Liver (tissue), 9 donors: ENCODE measurements around the gene PPP1R14C. TPM values are rescaled to one million over a fixed set of nuclear protein-coding genes. Genes with fewer than 3 reads are reported as not detected.
"Not testable (repeated sequence)": the region's sequence is repeated elsewhere in the genome, so short reads cannot be mapped to it uniquely, and the experiment has no call there.

Experiments used
- DNase-seq: peaks from one replicate; pipeline ENCODE4 v3.0.0-alpha.2; 2017; ENCODE audit warnings: low spot score
- H3K27ac ChIP-seq, 2 donors: one replicate each; pipeline ENCODE4 v1.7.0; 2013; ENCODE audit warnings: inconsistent platforms in 2 of 2, low read length in 2 of 2, control low read depth in 1 of 2, low read depth in 1 of 2, mild to moderate bottlenecking in 1 of 2
- H3K27me3 ChIP-seq, 4 donors: one replicate each; pipeline versions ENCODE4 v1.6.1 to v1.7.0; 2013; ENCODE audit warnings: low read length in 3 of 4, inconsistent platforms in 1 of 4, mild to moderate bottlenecking in 1 of 4, moderate library complexity in 1 of 4; ENCODE audit not compliant: control insufficient read depth in 4 of 4, insufficient read depth in 4 of 4
- H3K36me3 ChIP-seq, 4 donors: one replicate each; pipeline versions ENCODE4 v1.6.1 to v1.7.0; 2013; ENCODE audit warnings: low read length in 3 of 4, mild to moderate bottlenecking in 3 of 4, low read depth in 1 of 4, moderate library complexity in 1 of 4; ENCODE audit not compliant: control insufficient read depth in 4 of 4, insufficient read depth in 3 of 4
- H3K4me1 ChIP-seq, 4 donors: one replicate each; pipeline versions ENCODE4 v1.6.1 to v1.7.0; 2013; ENCODE audit warnings: low read length in 3 of 4, mild to moderate bottlenecking in 3 of 4, moderate library complexity in 1 of 4; ENCODE audit not compliant: control insufficient read depth in 4 of 4, insufficient read depth in 4 of 4
- H3K4me3 ChIP-seq, 3 donors: one replicate each; pipeline versions ENCODE4 v1.6.1 to v1.7.0; 2013; ENCODE audit warnings: low read length in 3 of 3, control low read depth in 1 of 3, low read depth in 1 of 3, mild to moderate bottlenecking in 1 of 3
- H3K9ac ChIP-seq, 2 donors: one replicate each; pipeline ENCODE4 v1.7.0; 2013; ENCODE audit warnings: low read length in 2 of 2, mild to moderate bottlenecking in 2 of 2, moderate library complexity in 2 of 2, control low read depth in 1 of 2, low read depth in 1 of 2
- H3K9me3 ChIP-seq, 4 donors: one replicate each; pipeline versions ENCODE4 v1.6.1 to v1.7.0; 2013; ENCODE audit warnings: low read length in 3 of 4; ENCODE audit not compliant: control insufficient read depth in 4 of 4
- EGR1 ChIP-seq, 2 donors: IDR thresholded peaks; 2 replicates each; pipeline ENCODE4 v1.6.1; 2016 to 2018; ENCODE audit warnings: antibody characterized with exemption in 2 of 2, low read depth in 2 of 2
- FOXA1 ChIP-seq: IDR thresholded peaks from 2 replicates; pipeline ENCODE4 v1.6.1; 2016; ENCODE audit warnings: antibody characterized with exemption
- FOXA2 ChIP-seq: IDR thresholded peaks from 2 replicates; pipeline ENCODE4 v1.6.1; 2016; ENCODE audit warnings: antibody characterized with exemption
- GABPA ChIP-seq, 2 donors: IDR thresholded peaks in 1 of 2; conservative IDR thresholded peaks in 1 of 2; 2 replicates each; pipeline ENCODE4 v1.6.1; 2016; ENCODE audit warnings: antibody characterized with exemption in 2 of 2, mild to moderate bottlenecking in 1 of 2, moderate library complexity in 1 of 2
- HNF4A ChIP-seq, 2 donors: conservative IDR thresholded peaks; 2 replicates each; pipeline ENCODE4 v1.6.1; 2016; ENCODE audit warnings: antibody characterized with exemption in 2 of 2, mild to moderate bottlenecking in 2 of 2
- HNF4G ChIP-seq: IDR thresholded peaks from 2 replicates; pipeline ENCODE4 v1.6.1; 2016; ENCODE audit warnings: antibody characterized with exemption
- JUND ChIP-seq, 2 donors: IDR thresholded peaks; 2 replicates each; pipeline ENCODE4 v1.6.1; 2016; ENCODE audit warnings: antibody characterized with exemption in 2 of 2
- NR2F2 ChIP-seq: IDR thresholded peaks from 2 replicates; pipeline ENCODE4 v1.6.1; 2016; ENCODE audit warnings: antibody characterized with exemption
- RAD21 ChIP-seq, 2 donors: IDR thresholded peaks; 2 replicates each; pipeline ENCODE4 v1.6.1; 2016; ENCODE audit warnings: antibody characterized with exemption in 2 of 2, mild to moderate bottlenecking in 2 of 2
- RXRA ChIP-seq, 2 donors: IDR thresholded peaks; 2 replicates each; pipeline ENCODE4 v1.6.1; 2017 to 2018; ENCODE audit warnings: antibody characterized with exemption in 2 of 2, mild to moderate bottlenecking in 1 of 2
- SP1 ChIP-seq: IDR thresholded peaks from 2 replicates; pipeline ENCODE4 v1.6.1; 2018; ENCODE audit warnings: antibody characterized with exemption, mild to moderate bottlenecking
- TAF1 ChIP-seq: conservative IDR thresholded peaks from 2 replicates; pipeline ENCODE4 v1.6.1; 2016; ENCODE audit warnings: antibody characterized with exemption, mild to moderate bottlenecking
- YY1 ChIP-seq: IDR thresholded peaks from 2 replicates; pipeline ENCODE4 v1.6.1; 2016; ENCODE audit warnings: antibody characterized with exemption, mild to moderate bottlenecking
- WGBS: extraction: QIAGEN DNeasy Blood & Tissue Kit; methylation state at CpG from one replicate; pipeline ENCODE4 v1.1.7; 2013; 5-methylcytosine and 5-hydroxymethylcytosine counted together
- polyA plus RNA-seq, 2 donors: library from polyadenylated mRNA; stranded (reverse) in 1 of 2; unstranded in 1 of 2; fragments of 200-250 nt in 1 of 2; fragments of >200 nt in 1 of 2; fragmentation: Nextera tagmentation in 1 of 2; extraction: Ambion mirVana in 1 of 2; gene quantifications; one replicate each; pipeline versions ENCODE4 v1.2.1 to v1.2.3, GENCODE V29; 2013 to 2015
- total RNA-seq, 2 donors: library from RNA; depleted of rRNA; stranded (reverse); fragments of >200 nt; gene quantifications; one replicate each; pipeline ENCODE4 v1.2.3, GENCODE V29; 2014
- TF ChIP-seq, protein P1 (sequence below): IDR thresholded peaks from 2 replicates; pipeline ENCODE4 v1.6.1; 2016; ENCODE audit warnings: antibody characterized with exemption
- TF ChIP-seq, protein P2 (sequence below): IDR thresholded peaks from 2 replicates; pipeline ENCODE4 v1.6.1; 2016; ENCODE audit warnings: antibody characterized with exemption
- TF ChIP-seq, protein P3 (sequence below): fragments of 150-350 bp; IDR thresholded peaks from 2 replicates; pipeline ENCODE4 v1.5.1; 2017; ENCODE audit warnings: improper control_type of control experiment, low read depth, low read length; ENCODE audit not compliant: missing input control
- TF ChIP-seq, protein P4 (sequence below): IDR thresholded peaks from 2 replicates; pipeline ENCODE4 v1.6.1; 2016; ENCODE audit warnings: antibody characterized with exemption, mild to moderate bottlenecking
- TF ChIP-seq, protein P5 (sequence below): IDR thresholded peaks from 2 replicates; pipeline ENCODE4 v1.6.1; 2016; ENCODE audit warnings: antibody characterized with exemption
- donor health status: healthy.
- donor health status: healthy.
- donor health status: healthy.
- donor health status: healthy.
- donor health status: healthy.

The PPP1R14C gene
- total and polyA plus RNA-seq, 4 donors: 0.05 TPM; not detected in 3

DNA sequence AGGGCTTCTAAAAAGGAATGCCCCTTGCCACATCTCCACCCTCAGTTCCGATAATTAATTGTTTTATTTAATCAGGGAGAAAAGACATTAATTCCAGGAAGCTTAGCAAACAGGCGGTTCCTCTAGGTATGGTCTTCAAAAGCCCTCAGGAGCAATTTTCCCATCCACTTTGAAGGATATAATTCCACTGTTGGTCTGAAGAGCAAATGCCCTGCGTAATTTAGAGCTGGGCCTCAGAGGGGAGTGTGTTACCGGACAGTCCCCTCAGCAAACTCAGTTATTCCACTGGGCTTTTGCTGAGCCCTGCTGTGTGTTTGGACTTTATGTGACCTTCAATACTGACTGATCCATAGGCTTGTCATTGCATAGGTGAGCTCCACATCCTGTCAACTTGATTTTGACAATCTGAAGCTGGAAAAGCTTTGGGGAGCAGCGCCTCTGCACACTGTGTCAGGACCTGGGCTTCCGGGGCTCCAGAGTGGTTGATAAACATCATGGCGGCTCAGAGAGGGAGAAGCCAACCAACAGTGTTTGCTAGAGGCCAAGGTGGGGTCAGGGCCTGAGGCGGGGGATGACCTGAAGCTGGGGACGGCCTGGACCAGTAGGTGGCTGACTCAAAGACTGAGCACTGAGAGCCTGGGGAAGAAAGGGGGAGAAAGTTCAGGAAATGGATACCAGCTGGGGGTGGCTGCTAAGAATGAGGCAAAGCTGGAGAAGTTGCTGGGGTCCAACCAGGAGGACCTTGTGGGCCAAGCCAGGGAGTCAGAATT is 43.5 kb downstream of the PPP1R14C start:
- H3K27ac ChIP-seq: no peak overlapping the region
- no peak overlapping the region for H3K9ac ChIP-seq
- H3K36me3 ChIP-seq: no peaks in the 10 kb centered on the region
- 91% methylated on average over 9 of the region's 9 CpGs for WGBS
- no peaks in the 10 kb centered on the region for H3K9me3 ChIP-seq
- H3K27me3 ChIP-seq: no peaks in the 10 kb centered on the region
- no peak overlapping the region for H3K4me3 ChIP-seq
- TF ChIP-seq FOXA1: no peak
- no peak for TF ChIP-seq HNF4A (conservative IDR thresholded peaks at IDR 0.05)
- TF ChIP-seq, protein P1, sequence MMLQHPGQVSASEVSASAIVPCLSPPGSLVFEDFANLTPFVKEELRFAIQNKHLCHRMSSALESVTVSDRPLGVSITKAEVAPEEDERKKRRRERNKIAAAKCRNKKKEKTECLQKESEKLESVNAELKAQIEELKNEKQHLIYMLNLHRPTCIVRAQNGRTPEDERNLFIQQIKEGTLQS: no peak
- no peak for TF ChIP-seq GABPA (IDR thresholded peaks at IDR 0.05 in 1 of 2, conservative IDR thresholded peaks at IDR 0.05 in 1 of 2)
- no peaks in the 10 kb centered on the region for H3K4me1 ChIP-seq
- DNase-seq: no peak

DNA sequence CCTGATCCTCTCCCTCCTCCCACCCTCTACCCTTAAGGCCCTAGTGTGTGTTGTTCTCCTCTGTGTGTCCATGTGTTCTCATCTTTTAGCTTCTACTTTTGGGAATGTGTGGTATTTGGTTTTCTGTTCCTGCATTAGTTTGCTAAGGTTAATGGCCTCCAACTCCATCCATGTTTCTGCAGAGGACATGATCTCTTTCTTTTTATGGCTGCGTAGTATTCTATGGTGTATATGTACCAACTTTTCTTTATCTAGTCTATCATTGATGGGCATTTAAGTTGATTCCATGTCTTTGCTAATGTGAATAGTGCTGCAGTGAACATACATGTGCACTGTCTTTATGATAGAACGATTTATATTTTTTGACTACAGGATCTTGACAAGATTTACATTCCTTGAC is 44.6 kb downstream of the PPP1R14C start:
- H3K9ac ChIP-seq, H3K4me1 ChIP-seq, H3K36me3 ChIP-seq, H3K27ac ChIP-seq, H3K4me3 ChIP-seq, DNase-seq, H3K27me3 ChIP-seq, H3K9me3 ChIP-seq: not testable (repeated sequence)
- WGBS: 95% methylated on average over 2 of the region's 2 CpGs

DNA sequence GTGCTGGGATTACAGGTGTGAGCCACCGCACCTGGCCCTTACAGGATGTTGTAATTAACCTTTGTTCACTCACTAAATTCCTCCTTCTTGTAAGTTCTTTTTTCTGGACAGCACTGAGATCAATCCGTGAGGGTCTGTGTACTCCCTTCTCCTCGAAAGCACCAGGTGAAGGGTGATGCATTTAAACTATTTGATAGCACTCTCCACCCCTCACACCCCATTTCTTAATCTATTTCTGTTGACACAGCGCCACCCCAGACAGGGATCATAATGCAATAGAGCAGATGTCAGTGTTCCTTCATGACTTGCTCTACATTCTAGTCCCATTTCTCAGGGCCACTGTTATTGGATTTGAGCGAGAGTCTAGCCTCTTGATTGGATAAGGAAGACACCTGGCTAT is 46.3 kb downstream of the PPP1R14C start:
- TF ChIP-seq JUND (IDR thresholded peaks at IDR 0.05) (no peak), RAD21 (IDR thresholded peaks at IDR 0.05) (no peak), GABPA (IDR thresholded peaks at IDR 0.05 in 1 of 2, conservative IDR thresholded peaks at IDR 0.05 in 1 of 2) (no peak), TAF1 (no peak), YY1 (no peak), HNF4A (conservative IDR thresholded peaks at IDR 0.05) (no peak), EGR1 (IDR thresholded peaks at IDR 0.05; ENCODE audit: low read depth in 2 of 2) (no peak), NR2F2 (no peak), FOXA2 (no peak), SP1 (no peak), RXRA (IDR thresholded peaks at IDR 0.05) (no peak), FOXA1 (no peak), HNF4G (no peak)
- TF ChIP-seq, protein P2, sequence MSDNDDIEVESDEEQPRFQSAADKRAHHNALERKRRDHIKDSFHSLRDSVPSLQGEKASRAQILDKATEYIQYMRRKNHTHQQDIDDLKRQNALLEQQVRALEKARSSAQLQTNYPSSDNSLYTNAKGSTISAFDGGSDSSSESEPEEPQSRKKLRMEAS: no peak
- TF ChIP-seq, protein P3, sequence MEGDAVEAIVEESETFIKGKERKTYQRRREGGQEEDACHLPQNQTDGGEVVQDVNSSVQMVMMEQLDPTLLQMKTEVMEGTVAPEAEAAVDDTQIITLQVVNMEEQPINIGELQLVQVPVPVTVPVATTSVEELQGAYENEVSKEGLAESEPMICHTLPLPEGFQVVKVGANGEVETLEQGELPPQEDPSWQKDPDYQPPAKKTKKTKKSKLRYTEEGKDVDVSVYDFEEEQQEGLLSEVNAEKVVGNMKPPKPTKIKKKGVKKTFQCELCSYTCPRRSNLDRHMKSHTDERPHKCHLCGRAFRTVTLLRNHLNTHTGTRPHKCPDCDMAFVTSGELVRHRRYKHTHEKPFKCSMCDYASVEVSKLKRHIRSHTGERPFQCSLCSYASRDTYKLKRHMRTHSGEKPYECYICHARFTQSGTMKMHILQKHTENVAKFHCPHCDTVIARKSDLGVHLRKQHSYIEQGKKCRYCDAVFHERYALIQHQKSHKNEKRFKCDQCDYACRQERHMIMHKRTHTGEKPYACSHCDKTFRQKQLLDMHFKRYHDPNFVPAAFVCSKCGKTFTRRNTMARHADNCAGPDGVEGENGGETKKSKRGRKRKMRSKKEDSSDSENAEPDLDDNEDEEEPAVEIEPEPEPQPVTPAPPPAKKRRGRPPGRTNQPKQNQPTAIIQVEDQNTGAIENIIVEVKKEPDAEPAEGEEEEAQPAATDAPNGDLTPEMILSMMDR: no peak
- TF ChIP-seq, protein P1: no peak
- TF ChIP-seq, protein P4, sequence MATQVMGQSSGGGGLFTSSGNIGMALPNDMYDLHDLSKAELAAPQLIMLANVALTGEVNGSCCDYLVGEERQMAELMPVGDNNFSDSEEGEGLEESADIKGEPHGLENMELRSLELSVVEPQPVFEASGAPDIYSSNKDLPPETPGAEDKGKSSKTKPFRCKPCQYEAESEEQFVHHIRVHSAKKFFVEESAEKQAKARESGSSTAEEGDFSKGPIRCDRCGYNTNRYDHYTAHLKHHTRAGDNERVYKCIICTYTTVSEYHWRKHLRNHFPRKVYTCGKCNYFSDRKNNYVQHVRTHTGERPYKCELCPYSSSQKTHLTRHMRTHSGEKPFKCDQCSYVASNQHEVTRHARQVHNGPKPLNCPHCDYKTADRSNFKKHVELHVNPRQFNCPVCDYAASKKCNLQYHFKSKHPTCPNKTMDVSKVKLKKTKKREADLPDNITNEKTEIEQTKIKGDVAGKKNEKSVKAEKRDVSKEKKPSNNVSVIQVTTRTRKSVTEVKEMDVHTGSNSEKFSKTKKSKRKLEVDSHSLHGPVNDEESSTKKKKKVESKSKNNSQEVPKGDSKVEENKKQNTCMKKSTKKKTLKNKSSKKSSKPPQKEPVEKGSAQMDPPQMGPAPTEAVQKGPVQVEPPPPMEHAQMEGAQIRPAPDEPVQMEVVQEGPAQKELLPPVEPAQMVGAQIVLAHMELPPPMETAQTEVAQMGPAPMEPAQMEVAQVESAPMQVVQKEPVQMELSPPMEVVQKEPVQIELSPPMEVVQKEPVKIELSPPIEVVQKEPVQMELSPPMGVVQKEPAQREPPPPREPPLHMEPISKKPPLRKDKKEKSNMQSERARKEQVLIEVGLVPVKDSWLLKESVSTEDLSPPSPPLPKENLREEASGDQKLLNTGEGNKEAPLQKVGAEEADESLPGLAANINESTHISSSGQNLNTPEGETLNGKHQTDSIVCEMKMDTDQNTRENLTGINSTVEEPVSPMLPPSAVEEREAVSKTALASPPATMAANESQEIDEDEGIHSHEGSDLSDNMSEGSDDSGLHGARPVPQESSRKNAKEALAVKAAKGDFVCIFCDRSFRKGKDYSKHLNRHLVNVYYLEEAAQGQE: no peak
- TF ChIP-seq, protein P5, sequence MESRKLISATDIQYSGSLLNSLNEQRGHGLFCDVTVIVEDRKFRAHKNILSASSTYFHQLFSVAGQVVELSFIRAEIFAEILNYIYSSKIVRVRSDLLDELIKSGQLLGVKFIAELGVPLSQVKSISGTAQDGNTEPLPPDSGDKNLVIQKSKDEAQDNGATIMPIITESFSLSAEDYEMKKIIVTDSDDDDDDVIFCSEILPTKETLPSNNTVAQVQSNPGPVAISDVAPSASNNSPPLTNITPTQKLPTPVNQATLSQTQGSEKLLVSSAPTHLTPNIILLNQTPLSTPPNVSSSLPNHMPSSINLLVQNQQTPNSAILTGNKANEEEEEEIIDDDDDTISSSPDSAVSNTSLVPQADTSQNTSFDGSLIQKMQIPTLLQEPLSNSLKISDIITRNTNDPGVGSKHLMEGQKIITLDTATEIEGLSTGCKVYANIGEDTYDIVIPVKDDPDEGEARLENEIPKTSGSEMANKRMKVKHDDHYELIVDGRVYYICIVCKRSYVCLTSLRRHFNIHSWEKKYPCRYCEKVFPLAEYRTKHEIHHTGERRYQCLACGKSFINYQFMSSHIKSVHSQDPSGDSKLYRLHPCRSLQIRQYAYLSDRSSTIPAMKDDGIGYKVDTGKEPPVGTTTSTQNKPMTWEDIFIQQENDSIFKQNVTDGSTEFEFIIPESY: no peak
- Histone ChIP-seq H3K4me1 (no peaks in the 10 kb centered on the region), H3K27me3 (no peaks in the 10 kb centered on the region), H3K9ac (no peak overlapping the region), H3K36me3 (no peaks in the 10 kb centered on the region), H3K27ac (no peak overlapping the region), H3K9me3 (no peaks in the 10 kb centered on the region), H3K4me3 (no peak overlapping the region)
- no peak for DNase-seq
- 70% methylated on average over 5 of the region's 5 CpGs for WGBS
